H1 (cell line): Measurements from ENCODE around the gene RAB43. TPM values are rescaled to one million over a fixed set of nuclear protein-coding genes. Genes with fewer than 3 reads are reported as not detected.

ENCODE experiments used
- CTCF ChIA-PET: fragments of 300-600 bp; sonication (Branson Sonifier 250); formaldehyde crosslinking; loops from one replicate; lab custom pipeline; 2021; ENCODE audit not compliant: partially characterized antibody; lab: Charles Lee
- POLR2A ChIA-PET: fragments of 300-600 bp; sonication (Branson Sonifier 250); formaldehyde crosslinking; loops from one replicate; lab custom pipeline; 2021; ENCODE audit warnings: inconsistent platforms; ENCODE audit not compliant: partially characterized antibody; lab: Charles Lee
- DNase-seq, 2 experiments: peaks; one replicate each; pipeline versions ENCODE4 v3.0.0 to v3.0.0-alpha.2; 2010 to 2022; ENCODE audit warnings: low spot score in 2 of 2, low read depth in 1 of 2, mixed read lengths in 1 of 2
- FAIRE-seq: peaks from 2 replicates; lab custom pipeline; 2011; peaks lifted over from hg19 to GRCh38; lab: Jason Lieb, UNC
- H2AFZ ChIP-seq: 2 replicates; pipeline ENCODE4 v1.8.1; 2012; ENCODE audit warnings: low read length, inconsistent platforms
- H2AK5ac ChIP-seq: 2 replicates; pipeline ENCODE4 v1.6.1; 2013; ENCODE audit warnings: low read depth, low read length
- H2BK120ac ChIP-seq: replicated peaks from 2 replicates; pipeline ENCODE3; 2013; ENCODE audit warnings: low read depth, low read length, inconsistent platforms
- H2BK12ac ChIP-seq: 2 replicates; pipeline ENCODE4 v1.6.1; 2013; ENCODE audit warnings: low read depth, low read length
- H2BK15ac ChIP-seq: 2 replicates; pipeline ENCODE4 v1.6.1; 2013; ENCODE audit warnings: low read length
- H2BK20ac ChIP-seq: 2 replicates; pipeline ENCODE4 v1.6.1; 2013; ENCODE audit warnings: low read length
- H2BK5ac ChIP-seq: 2 replicates; pipeline ENCODE4 v1.6.1; 2013; ENCODE audit warnings: low read depth, low read length
- H3K14ac ChIP-seq: 2 replicates; pipeline ENCODE4 v1.6.1; 2013; ENCODE audit warnings: inconsistent platforms; ENCODE audit not compliant: insufficient read length
- H3K18ac ChIP-seq: 2 replicates; pipeline ENCODE4 v1.6.1; 2013; ENCODE audit warnings: low read length; ENCODE audit errors: extremely low read depth
- H3K23ac ChIP-seq: 2 replicates; pipeline ENCODE4 v1.6.1; 2013; ENCODE audit warnings: inconsistent platforms; ENCODE audit not compliant: insufficient read length
- H3K23me2 ChIP-seq: 2 replicates; pipeline ENCODE4 v1.6.1; 2013; ENCODE audit warnings: low read depth, low read length
- H3K27ac ChIP-seq: 2 replicates; pipeline ENCODE4 v1.6.1; 2011; ENCODE audit warnings: low read depth, low read length, inconsistent platforms
- H3K27me3 ChIP-seq, 4 experiments: replicated peaks in 1 of 4; 1 replicate in 1 of 4; 2 replicates in 3 of 4; pipeline versions ENCODE4 v1.6.1 to v1.8.1; 2011 to 2013; ENCODE audit warnings: low read length in 3 of 4, mild to moderate bottlenecking in 3 of 4, inconsistent platforms in 2 of 4, mixed read lengths in 2 of 4, moderate library complexity in 1 of 4; ENCODE audit not compliant: control insufficient read depth in 3 of 4, insufficient read depth in 3 of 4; ENCODE audit errors: extremely low read depth in 1 of 4
- H3K36me3 ChIP-seq, 4 experiments: 2 replicates each; pipeline versions ENCODE4 v1.6.1 to v1.8.1; 2011 to 2013; ENCODE audit warnings: mild to moderate bottlenecking in 4 of 4, low read length in 3 of 4, moderate library complexity in 2 of 4, control low read depth in 1 of 4, inconsistent platforms in 1 of 4; ENCODE audit not compliant: insufficient read depth in 4 of 4, control insufficient read depth in 2 of 4
- H3K4ac ChIP-seq: replicated peaks from 2 replicates; pipeline ENCODE3; 2013; ENCODE audit warnings: low read length, low read depth, mixed read lengths, inconsistent platforms; ENCODE audit not compliant: insufficient read length
- H3K4me1 ChIP-seq, 4 experiments: replicated peaks in 1 of 4; 1 replicate in 1 of 4; 2 replicates in 3 of 4; pipeline versions ENCODE4 v1.6.1 to v1.8.1; 2011 to 2013; ENCODE audit warnings: low read length in 3 of 4, inconsistent platforms in 2 of 4, mixed read lengths in 1 of 4; ENCODE audit not compliant: insufficient read depth in 4 of 4, control insufficient read depth in 3 of 4
- H3K4me2 ChIP-seq, 2 experiments: 2 replicates each; pipeline versions ENCODE4 v1.6.1 to v1.8.1; 2011 to 2013; ENCODE audit warnings: low read depth in 2 of 2, low read length in 2 of 2, control low read depth in 1 of 2, inconsistent platforms in 1 of 2, mild to moderate bottlenecking in 1 of 2; ENCODE audit not compliant: insufficient read depth in 1 of 2
- H3K4me3 ChIP-seq, 4 experiments: fragments of 200-600, 300-600 bp in 1 of 4; sonication (generic), shearing (Covaris generic), sonication (Bioruptor Twin) in 1 of 4; 2 replicates each; pipeline versions ENCODE4 v1.5.1 to v1.8.1; 2011 to 2016; ENCODE audit warnings: low read length in 4 of 4, low read depth in 3 of 4, control low read depth in 2 of 4, inconsistent platforms in 2 of 4, mild to moderate bottlenecking in 2 of 4, mixed read lengths in 1 of 4, moderate library complexity in 1 of 4; ENCODE audit not compliant: insufficient read depth in 2 of 4; ENCODE audit errors: extremely low read depth in 1 of 4
- H3K56ac ChIP-seq: replicated peaks from 2 replicates; pipeline ENCODE3; 2013; ENCODE audit warnings: low read depth, mild to moderate bottlenecking, mixed read lengths, low read length, inconsistent platforms; ENCODE audit not compliant: insufficient read length
- H3K79me1 ChIP-seq: 2 replicates; pipeline ENCODE4 v1.6.1; 2013; ENCODE audit warnings: low read depth, low read length, control low read depth
- H3K79me2 ChIP-seq, 2 experiments: 2 replicates each; pipeline versions ENCODE4 v1.6.1 to v1.8.1; 2012 to 2013; ENCODE audit warnings: low read length in 2 of 2, mild to moderate bottlenecking in 2 of 2, inconsistent platforms in 1 of 2; ENCODE audit not compliant: insufficient read depth in 2 of 2, control insufficient read depth in 1 of 2
- H3K9ac ChIP-seq, 4 experiments: replicated peaks in 1 of 4; 1 replicate in 1 of 4; 2 replicates in 3 of 4; pipeline versions ENCODE4 v1.6.1 to v1.8.1; 2011 to 2013; ENCODE audit warnings: low read depth in 3 of 4, low read length in 3 of 4, control low read depth in 2 of 4, mild to moderate bottlenecking in 2 of 4, moderate library complexity in 2 of 4, inconsistent platforms in 1 of 4; ENCODE audit errors: extremely low read depth in 1 of 4
- H3K9me3 ChIP-seq, 2 experiments: 2 replicates each; pipeline versions ENCODE4 v1.6.1 to v1.8.1; 2012 to 2013; ENCODE audit warnings: mild to moderate bottlenecking in 2 of 2, moderate library complexity in 2 of 2, control low read depth in 1 of 2, inconsistent platforms in 1 of 2, low read depth in 1 of 2, low read length in 1 of 2, mixed read lengths in 1 of 2; ENCODE audit not compliant: insufficient read depth in 2 of 2
- H4K20me1 ChIP-seq, 2 experiments: replicated peaks in 1 of 2; 2 replicates each; pipeline versions ENCODE3 to v1.8.1; 2011 to 2013; ENCODE audit warnings: inconsistent platforms in 2 of 2, low read length in 2 of 2, mild to moderate bottlenecking in 1 of 2; ENCODE audit not compliant: insufficient read depth in 2 of 2, control insufficient read depth in 1 of 2
- H4K5ac ChIP-seq: 2 replicates; pipeline ENCODE4 v1.6.1; 2013; ENCODE audit warnings: low read length, low read depth, mixed read lengths, inconsistent platforms; ENCODE audit not compliant: insufficient read length
- H4K8ac ChIP-seq: 2 replicates; pipeline ENCODE4 v1.8.0; 2013; ENCODE audit warnings: mild to moderate bottlenecking, moderate library complexity, low read length, inconsistent platforms; ENCODE audit not compliant: insufficient read depth; ENCODE audit errors: extremely low read depth
- H4K91ac ChIP-seq: replicated peaks from 2 replicates; pipeline ENCODE3; 2013; ENCODE audit warnings: low read length, mixed read lengths, inconsistent platforms; ENCODE audit not compliant: insufficient read length
- BACH1 ChIP-seq: IDR thresholded peaks from 2 replicates; pipeline ENCODE4 v1.6.1; 2012; ENCODE audit warnings: low read length, improper control_type of control experiment
- CTBP2 ChIP-seq: IDR thresholded peaks from 2 replicates; pipeline ENCODE4 v1.7.0; 2011; ENCODE audit warnings: borderline replicate concordance, mild to moderate bottlenecking, moderate library complexity, mixed read lengths, low read length; ENCODE audit not compliant: insufficient read depth, insufficient read length
- EGR1 ChIP-seq: IDR thresholded peaks from 2 replicates; pipeline ENCODE4 v1.6.1; 2011; ENCODE audit warnings: low read depth, low read length, borderline replicate concordance
- POLR2A ChIP-seq, 2 experiments: IDR thresholded peaks; 1 replicate in 1 of 2; 2 replicates in 1 of 2; pipeline ENCODE4 v1.6.1; 2011; ENCODE audit warnings: low read depth in 2 of 2, low read length in 2 of 2, mild to moderate bottlenecking in 2 of 2; ENCODE audit errors: control extremely low read depth in 1 of 2
- POLR2AphosphoS5 ChIP-seq: IDR thresholded peaks from 2 replicates; pipeline ENCODE4 v1.6.1; 2011; ENCODE audit warnings: low read depth, low read length
- RAD21 ChIP-seq, 2 experiments: IDR thresholded peaks in 1 of 2; conservative IDR thresholded peaks in 1 of 2; 2 replicates each; pipeline ENCODE4 v1.6.1; 2011; ENCODE audit warnings: low read depth in 2 of 2, low read length in 2 of 2, improper control_type of control experiment in 1 of 2, inconsistent platforms in 1 of 2, mild to moderate bottlenecking in 1 of 2, moderate library complexity in 1 of 2
- RFX5 ChIP-seq: IDR thresholded peaks from 2 replicates; pipeline ENCODE4 v1.6.1; 2011; ENCODE audit warnings: low read depth, low read length, improper control_type of control experiment, borderline replicate concordance
- SP2 ChIP-seq: IDR thresholded peaks from 2 replicates; pipeline ENCODE4 v1.6.1; 2012; ENCODE audit warnings: mild to moderate bottlenecking, low read length, inconsistent platforms
- TBP ChIP-seq: IDR thresholded peaks from 2 replicates; pipeline ENCODE4 v1.6.1; 2011; ENCODE audit warnings: low read depth, low read length, improper control_type of control experiment
- WGBS, 2 experiments: shearing (Covaris generic) in 1 of 2; methylation state at CpG; one replicate each; pipeline versions ENCODE4 v1.1.6 to v1.1.7; 2013 to 2015; ENCODE audit warnings: low lambda C conversion rate in 2 of 2, mixed read lengths in 2 of 2, inconsistent platforms in 1 of 2, low coverage in 1 of 2, missing lambda C conversion rate in 1 of 2; ENCODE audit not compliant: insufficient replicate concordance in 2 of 2, insufficient coverage in 1 of 2, insufficient read length in 1 of 2; ENCODE audit errors: extremely low coverage in 1 of 2, missing lambda C conversion rate in 1 of 2; 5-methylcytosine and 5-hydroxymethylcytosine counted together
- polyA plus RNA-seq, 7 experiments: library from polyadenylated mRNA; depleted of rRNA in 3 of 7; stranded (reverse) in 5 of 7; unstranded in 2 of 7; fragments of >200 nt in 5 of 7; fragments of 200-250 nt in 2 of 7; gene quantifications; 1 replicate in 5 of 7; 2 replicates in 1 of 7; 4 replicates in 1 of 7; pipeline versions ENCODE4 v1.2.1 to v1.2.3, GENCODE V29; 2011 to 2013; ENCODE audit warnings: missing spikeins in 2 of 7, mixed read lengths in 2 of 7
- total RNA-seq: library from RNA; stranded (reverse); fragmentation: NEBNext Ultra II Directional; extraction: Animal tissue kit (Norgen Biotek cat#: 25700); gene quantifications from 2 replicates; pipeline ENCODE4 v1.2.1, GENCODE V29; 2021

RAB43 gene
- total and polyA plus RNA-seq, 2 of the 8 experiments (the other 6 are each of a cell fraction or from before 2014, with no cell fraction given), result 13.1 to 19.4 TPM

DNA sequence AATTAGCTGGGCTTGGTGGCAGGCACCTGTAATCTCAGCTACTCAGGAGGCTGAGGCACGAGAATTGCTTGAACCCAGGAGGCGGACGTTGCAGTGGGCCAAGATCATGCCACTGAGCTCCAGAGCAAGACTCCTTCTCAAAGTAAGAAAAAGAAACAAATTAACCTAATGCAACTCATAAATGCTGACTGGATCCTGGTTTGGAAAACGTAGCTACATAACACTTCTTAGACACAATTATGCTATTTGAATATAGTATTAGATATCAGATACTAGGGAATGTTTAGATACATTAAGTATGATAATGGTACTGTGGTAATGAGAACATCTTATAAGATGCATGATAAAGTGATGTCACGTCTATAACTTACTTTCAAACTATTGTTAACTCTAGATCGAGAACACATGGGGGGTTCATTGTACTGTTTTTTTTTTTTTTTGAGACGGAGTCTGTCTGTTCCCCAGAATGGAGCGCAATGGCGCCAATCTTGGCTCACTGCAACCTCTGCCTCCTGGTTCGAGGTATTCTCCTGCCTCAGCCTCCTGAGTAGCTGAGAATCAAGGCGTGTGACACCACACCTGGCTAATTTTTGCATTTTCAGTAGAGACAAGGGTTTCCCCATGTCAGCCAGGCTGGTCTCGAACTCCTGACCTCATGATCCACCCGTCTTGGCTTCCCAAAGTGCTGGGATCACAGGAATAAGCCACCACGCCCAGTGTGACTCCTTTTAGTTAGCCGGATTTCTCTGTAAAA lies 45.2 kb upstream of the RAB43 start:
- TF ChIP-seq BACH1 (no peak), TBP (no peak), SP2 (no peak), POLR2A (IDR thresholded peaks at IDR 0.05; ENCODE audit: control extremely low read depth in 1 of 2, low read depth in 2 of 2, low read length in 2 of 2) (peak in 1 of 2 experiments; percentile 15; a peak in 1 of 3 replicates), RFX5 (no peak), EGR1 (no peak), POLR2AphosphoS5 (peak; percentile 39), RAD21 (IDR thresholded peaks at IDR 0.05 in 1 of 2, conservative IDR thresholded peaks at IDR 0.05 in 1 of 2; ENCODE audit: low read depth in 2 of 2, low read length in 2 of 2) (no peak), CTBP2 (no peak)
- peaks cover 5% of the 10 kb centered on the region for H3K23me2 ChIP-seq
- no peak overlapping the region for H3K56ac ChIP-seq
- FAIRE-seq (no peak), DNase-seq (no peak)
- H4K91ac ChIP-seq, result no peak overlapping the region
- H3K4me3 ChIP-seq, result no peak overlapping the region
- peaks cover 0 to 3% (median 1%) of the 10 kb centered on the region in 4 experiments; a peak in 4 of 7 replicates for H3K4me1 ChIP-seq
- H3K14ac ChIP-seq, result no peak overlapping the region
- H2BK5ac ChIP-seq, result no peak overlapping the region
- H3K9me3 ChIP-seq, result no peaks in the 10 kb centered on the region; a peak in 1 of 4 replicates
- whole genome bisulfite sequencing, 2 experiments, result 96% methylated on average over 15 of the region's 15 CpGs; no CpG with 5 or more reads in 1 of the 2 experiments
- no peak overlapping the region for H3K4me2 ChIP-seq
- H2AFZ ChIP-seq, result no peak overlapping the region
- H2BK20ac ChIP-seq, result no peak overlapping the region
- H4K5ac ChIP-seq, result no peak overlapping the region
- no peak overlapping the region for H3K27ac ChIP-seq
- no peak overlapping the region for H4K8ac ChIP-seq
- peaks cover 0 to 24% of the 10 kb centered on the region in 2 experiments; a peak in 3 of 4 replicates for H3K79me2 ChIP-seq
- no peak overlapping the region for H3K23ac ChIP-seq
- peaks cover 1 to 7% of the 10 kb centered on the region in 2 experiments for H4K20me1 ChIP-seq
- no peak overlapping the region for H2BK120ac ChIP-seq
- no peak overlapping the region for H3K4ac ChIP-seq
- ChIA-PET POLR2A (interaction anchor here (0.6 to 3.9 kb wide), 14 partner anchors 9 to 194 kb away, joined by 3 to 14 read pairs (median 4); partner anchors contain the start of genes COPG1 and RAB43), CTCF (interaction anchor here (0.7 to 5.2 kb wide), 6 partner anchors 10 to 197 kb away, joined by 3 to 38 read pairs (median 3); no protein-coding TSS in a partner anchor)
- no peak overlapping the region for H2BK15ac ChIP-seq
- H3K79me1 ChIP-seq, result no peaks in the 10 kb centered on the region; the same call in 1 of the 2 replicates
- H3K18ac ChIP-seq, result no peak overlapping the region
- peaks cover 19 to 50% (median 41%) of the 10 kb centered on the region in 4 experiments for H3K36me3 ChIP-seq
- no peak overlapping the region for H2AK5ac ChIP-seq
- no peaks in the 10 kb centered on the region for H3K27me3 ChIP-seq
- no peak overlapping the region for H3K9ac ChIP-seq
- H2BK12ac ChIP-seq, result no peak overlapping the region
